Measurements from ENCODE around the gene ZNF385B. TPM values are rescaled to one million over a fixed set of nuclear protein-coding genes. Genes with fewer than 3 reads are reported as not detected.

Gene ZNF385B
- total RNA-seq, 1 donor from 2014 or later, result not detected

GRCh38 chr2:179654806-179655205 is 206.6 kb downstream of the ZNF385B start:
- H3K27me3 Mint-ChIP-seq, result peaks cover 1% of the 10 kb centered on the region
- intact Hi-C loops (cut with micrococcal nuclease), result no loop called here
- H3K4me3 Mint-ChIP-seq, result no peak overlapping the region
- ATAC-seq (ENCODE audit: low read depth) (no peak), DNase-seq (no peak)
- H3K27ac Mint-ChIP-seq, result no peak overlapping the region
- H3K36me3 Mint-ChIP-seq (ENCODE audit: low read depth), result no peaks in the 10 kb centered on the region
- CTCF ChIA-PET, result no interaction called here
- POLR2A ChIA-PET, result no interaction called here
- no peak for TF ChIP-seq CTCF (IDR thresholded peaks at IDR 0.05)
- no peaks in the 10 kb centered on the region for H3K4me1 Mint-ChIP-seq
- no peaks in the 10 kb centered on the region for H3K9me3 Mint-ChIP-seq

GRCh38 chr2:179652296-179652695 is 209.1 kb downstream of the ZNF385B start:
- H3K27me3 Mint-ChIP-seq, result peaks cover 4% of the 10 kb centered on the region
- no peaks in the 10 kb centered on the region for H3K36me3 Mint-ChIP-seq (ENCODE audit: low read depth)
- ChIA-PET CTCF (no interaction called here), POLR2A (no interaction called here)
- TF ChIP-seq CTCF (IDR thresholded peaks at IDR 0.05), result no peak
- intact Hi-C loops (cut with micrococcal nuclease), result no loop called here
- no peak overlapping the region for H3K4me3 Mint-ChIP-seq
- no peaks in the 10 kb centered on the region for H3K9me3 Mint-ChIP-seq
- DNase-seq (no peak), ATAC-seq (ENCODE audit: low read depth) (no peak)
- no peaks in the 10 kb centered on the region for H3K4me1 Mint-ChIP-seq
- H3K27ac Mint-ChIP-seq, result no peak overlapping the region

- no peaks in the 10 kb centered on the region for H3K9me3 Mint-ChIP-seq
- ATAC-seq (ENCODE audit: low read depth) (no peak), DNase-seq (no peak)
- TF ChIP-seq CTCF (IDR thresholded peaks at IDR 0.05), result no peak
- no peak overlapping the region for H3K4me3 Mint-ChIP-seq
- peaks cover 6% of the 10 kb centered on the region for H3K27me3 Mint-ChIP-seq
- CTCF ChIA-PET, result no interaction called here
- no peaks in the 10 kb centered on the region for H3K4me1 Mint-ChIP-seq
- intact Hi-C loops (cut with micrococcal nuclease), result no loop called here
- H3K27ac Mint-ChIP-seq, result no peak overlapping the region
- POLR2A ChIA-PET, result no interaction called here
- H3K36me3 Mint-ChIP-seq (ENCODE audit: low read depth), result no peaks in the 10 kb centered on the region
Observed at GRCh38 chr2:179650420-179650819, 211.0 kb downstream of the ZNF385B start.

GRCh38 chr2:179646862-179647587 is 214.4 kb downstream of the ZNF385B start:
- no peak for TF ChIP-seq CTCF (IDR thresholded peaks at IDR 0.05)
- intact Hi-C loops (cut with micrococcal nuclease), result no loop called here
- no peak overlapping the region for H3K27ac Mint-ChIP-seq
- H3K36me3 Mint-ChIP-seq (ENCODE audit: low read depth), result no peaks in the 10 kb centered on the region
- no peaks in the 10 kb centered on the region for H3K9me3 Mint-ChIP-seq
- no peaks in the 10 kb centered on the region for H3K4me1 Mint-ChIP-seq
- DNase-seq, result no peak
- peaks cover 4% of the 10 kb centered on the region for H3K27me3 Mint-ChIP-seq
- CTCF ChIA-PET, result no interaction called here
- POLR2A ChIA-PET, result no interaction called here
- H3K4me3 Mint-ChIP-seq, result no peak overlapping the region
- no peak for ATAC-seq (ENCODE audit: low read depth)

DNA sequence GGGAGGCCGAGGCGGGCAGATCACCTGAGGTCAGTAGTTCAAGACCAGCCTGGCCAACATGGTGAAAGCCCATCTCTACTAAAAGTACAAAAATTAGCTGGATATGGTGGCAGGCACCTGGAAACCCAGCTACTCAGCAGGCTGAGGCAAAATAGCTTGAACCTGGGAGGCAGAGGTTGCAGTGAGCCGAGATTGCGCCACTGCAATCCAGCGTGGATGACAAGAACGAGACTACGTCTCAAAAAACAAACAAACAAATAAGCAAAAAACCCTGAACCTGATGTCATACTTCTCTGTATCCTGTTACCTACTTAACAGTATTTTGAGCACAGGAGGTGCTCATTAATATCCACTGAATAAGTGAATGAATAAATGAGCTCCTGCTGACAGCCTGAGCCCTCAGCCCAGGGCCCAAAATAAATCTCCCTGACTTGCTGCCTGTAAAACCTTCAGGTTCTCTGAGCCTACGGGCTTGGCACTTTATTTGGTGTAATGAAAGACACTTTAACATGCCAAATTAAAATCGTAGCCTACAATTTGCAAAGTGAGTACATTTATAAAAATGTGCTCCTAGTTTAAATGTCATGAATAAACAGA is 215.1 kb downstream of the ZNF385B start:
- ChIA-PET CTCF (no interaction called here), POLR2A (no interaction called here)
- Mint-ChIP-seq H3K27me3 (peaks cover 4% of the 10 kb centered on the region), H3K9me3 (no peaks in the 10 kb centered on the region), H3K27ac (no peak overlapping the region), H3K4me1 (no peaks in the 10 kb centered on the region), H3K4me3 (no peak overlapping the region), H3K36me3 (ENCODE audit: low read depth) (no peaks in the 10 kb centered on the region)
- intact Hi-C loops (cut with micrococcal nuclease), result no loop called here
- ATAC-seq (ENCODE audit: low read depth), result no peak
- DNase-seq, result no peak
- no peak for TF ChIP-seq CTCF (IDR thresholded peaks at IDR 0.05)
